ENCODE data around the gene HAPLN2. TPM values are rescaled to one million over a fixed set of nuclear protein-coding genes. Genes with fewer than 3 reads are reported as not detected.

The HAPLN2 gene
- total and polyA plus RNA-seq, 2 of the 8 experiments (the other 6 are each of a cell fraction or from before 2014, with no cell fraction given): 0.19 to 0.51 TPM

GRCh38 chr1:156670359-156670758, 51.1 kb downstream of the HAPLN2 start:
- peak overlapping the region; percentile 10; the same call in 1 of the 2 replicates for H2BK15ac ChIP-seq (ENCODE audit: low read length)
- no peak for FAIRE-seq
- H4K20me1 ChIP-seq (replicated peaks in 1 of 2; ENCODE audit: control insufficient read depth in 1 of 2, insufficient read depth in 2 of 2, low read length in 2 of 2): peaks cover 4 to 10% of the 10 kb centered on the region in 2 experiments
- no peak overlapping the region for H4K91ac ChIP-seq (replicated peaks; ENCODE audit: insufficient read length, low read length)
- no peak for DNase-seq (ENCODE audit: low read depth in 1 of 2, low spot score in 2 of 2)
- 74% methylated on average over 6 of the region's 6 CpGs; no CpG with 5 or more reads in 1 of the 2 experiments for WGBS, 2 experiments (ENCODE audit: extremely low coverage in 1 of 2, insufficient coverage in 1 of 2, insufficient read length in 1 of 2, insufficient replicate concordance in 2 of 2, low coverage in 1 of 2, low lambda C conversion rate in 2 of 2, missing lambda C conversion rate in 1 of 2)
- no peak overlapping the region for H3K4ac ChIP-seq (replicated peaks; ENCODE audit: insufficient read length, low read depth, low read length)
- H3K14ac ChIP-seq (ENCODE audit: insufficient read length): no peak overlapping the region
- H4K5ac ChIP-seq (ENCODE audit: insufficient read length, low read depth, low read length): no peak overlapping the region
- H3K56ac ChIP-seq (replicated peaks; ENCODE audit: insufficient read length, low read depth, low read length): no peak overlapping the region
- 0 out of 2 replicates have a peak overlapping the region, but pooled peaks have one; percentile 24 for H2BK5ac ChIP-seq (ENCODE audit: low read depth, low read length)
- H2BK12ac ChIP-seq (ENCODE audit: low read depth, low read length): no peak overlapping the region
- peaks cover 4 to 28% (median 12%) of the 10 kb centered on the region in 4 experiments; a peak in 7 of 8 replicates for H3K36me3 ChIP-seq (ENCODE audit: control insufficient read depth in 2 of 4, insufficient read depth in 4 of 4, low read length in 3 of 4)
- H4K8ac ChIP-seq (ENCODE audit: extremely low read depth, insufficient read depth, low read length): no peak overlapping the region
- H3K79me2 ChIP-seq (ENCODE audit: control insufficient read depth in 1 of 2, insufficient read depth in 2 of 2, low read length in 2 of 2): peaks cover 0 to 25% of the 10 kb centered on the region in 2 experiments; a peak in 2 of 4 replicates
- no peak overlapping the region for H3K4me3 ChIP-seq (ENCODE audit: extremely low read depth in 1 of 4, insufficient read depth in 2 of 4, low read depth in 3 of 4, low read length in 4 of 4)
- H3K79me1 ChIP-seq (ENCODE audit: low read depth, low read length): peaks cover 12% of the 10 kb centered on the region; the same call in 1 of the 2 replicates
- H2AFZ ChIP-seq (ENCODE audit: low read length): no peak overlapping the region
- peaks cover 6% of the 10 kb centered on the region for H3K23me2 ChIP-seq (ENCODE audit: low read depth, low read length)
- no peaks in the 10 kb centered on the region for H3K9me3 ChIP-seq (ENCODE audit: insufficient read depth in 2 of 2, low read depth in 1 of 2, low read length in 1 of 2)
- TF ChIP-seq POLR2AphosphoS5 (IDR thresholded peaks at IDR 0.05; ENCODE audit: low read depth, low read length) (peak; percentile 56), SRF (IDR thresholded peaks at IDR 0.05; ENCODE audit: low read depth, low read length) (no peak)
- no peak overlapping the region; a peak in 1 of 4 replicates for H3K4me2 ChIP-seq (ENCODE audit: insufficient read depth in 1 of 2, low read depth in 2 of 2, low read length in 2 of 2)
- no peak overlapping the region for H2BK20ac ChIP-seq (ENCODE audit: low read length)
- ChIA-PET POLR2A (ENCODE audit: partially characterized antibody) (interaction anchor here (0.6 to 13.8 kb wide), 6 partner anchors 7 to 43 kb away, joined by 3 to 419 read pairs (median 5); partner anchors contain the start of gene CRABP2), CTCF (ENCODE audit: partially characterized antibody) (interaction anchor here (1.2 to 66.0 kb wide), 7 partner anchors 9 to 45 kb away, joined by 3 to 4284 read pairs (median 5); partner anchors contain the start of genes CRABP2, ISG20L2, METTL25B and NES)
- H3K9ac ChIP-seq (replicated peaks in 1 of 4; ENCODE audit: extremely low read depth in 1 of 4, low read depth in 3 of 4, low read length in 3 of 4): no peak overlapping the region
- peak overlapping the region; percentile 75; the same call in 1 of the 2 replicates for H2AK5ac ChIP-seq (ENCODE audit: low read depth, low read length)
- H3K18ac ChIP-seq (ENCODE audit: extremely low read depth, low read length): peak overlapping the region; percentile 60
- H3K27ac ChIP-seq (ENCODE audit: low read depth, low read length): no peak overlapping the region
- peaks cover 3 to 66% (median 57%) of the 10 kb centered on the region in 4 experiments for H3K4me1 ChIP-seq (replicated peaks in 1 of 4; ENCODE audit: control insufficient read depth in 3 of 4, insufficient read depth in 4 of 4, low read length in 3 of 4)
- no peak overlapping the region for H2BK120ac ChIP-seq (replicated peaks; ENCODE audit: low read depth, low read length)
- no peak overlapping the region for H3K23ac ChIP-seq (ENCODE audit: insufficient read length)
- H3K27me3 ChIP-seq (replicated peaks in 1 of 4; ENCODE audit: control insufficient read depth in 3 of 4, extremely low read depth in 1 of 4, insufficient read depth in 3 of 4, low read length in 3 of 4): no peaks in the 10 kb centered on the region

Measured in H1 (cell line).